Epithelial cell of proximal tubule (primary cell): ENCODE measurements around the gene SPATA18. TPM values are rescaled to one million over a fixed set of nuclear protein-coding genes. Genes with fewer than 3 reads are reported as not detected.

ENCODE experiments used
- DNase-seq: peaks from one replicate; pipeline ENCODE4 v3.0.0-alpha.2; 2011; ENCODE audit warnings: low read depth
- H3K4me3 ChIP-seq: 2 replicates; pipeline ENCODE4 v1.5.1; 2011; ENCODE audit warnings: low read depth, mild to moderate bottlenecking, low read length
- total RNA-seq: library from RNA; depleted of rRNA; stranded (reverse); fragments of >200 nt; gene quantifications from 2 replicates; pipeline ENCODE4 v1.2.3, GENCODE V29; 2015
- TF ChIP-seq, protein P1 (sequence below): conservative IDR thresholded peaks from 2 replicates; pipeline ENCODE4 v1.5.1; 2012; ENCODE audit warnings: low read depth, mild to moderate bottlenecking, low read length

SPATA18 gene
- total RNA-seq, 1 donor from 2014 or later, result 8.5 TPM

DNA sequence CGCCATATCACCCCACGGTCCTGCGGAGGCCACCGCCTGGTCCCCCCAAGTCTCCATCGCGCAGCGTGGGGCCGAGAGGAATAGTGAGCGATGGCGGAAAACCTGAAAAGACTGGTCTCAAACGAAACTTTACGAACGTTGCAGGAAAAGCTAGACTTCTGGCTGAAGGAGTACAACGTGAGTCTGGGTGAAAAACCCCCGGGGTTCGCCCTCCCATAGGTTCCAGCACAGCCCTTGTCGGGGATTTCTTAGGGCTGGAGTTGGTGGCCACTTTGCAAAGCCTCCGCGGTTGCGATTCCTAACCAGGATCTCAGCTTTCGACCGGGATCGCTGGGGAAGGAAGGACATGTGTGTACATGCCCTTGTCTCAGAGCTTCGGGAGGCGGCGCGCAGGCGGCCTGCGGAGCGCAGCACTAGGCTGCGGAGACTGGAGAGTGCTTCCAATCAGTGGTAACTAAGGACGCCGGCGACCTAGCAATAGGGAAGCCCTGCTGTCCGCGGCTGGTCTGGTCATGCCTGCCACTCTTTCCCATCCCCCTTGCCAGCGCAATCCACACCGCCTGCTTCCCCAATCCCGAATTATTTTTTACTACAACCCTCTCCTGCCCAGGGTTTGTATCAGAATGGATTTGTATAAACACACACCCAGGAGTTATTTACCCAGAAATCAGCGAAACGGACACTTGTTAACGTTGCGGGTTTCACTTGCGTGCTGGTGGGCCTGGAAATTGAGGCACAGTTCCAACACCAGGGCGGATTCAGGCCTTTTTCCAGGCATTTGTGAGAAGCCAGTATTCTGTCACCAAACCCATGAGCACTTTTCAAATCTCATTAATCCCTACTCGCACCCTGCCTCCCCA lies 741 bp downstream of the SPATA18 start:
- TF ChIP-seq, protein P1, sequence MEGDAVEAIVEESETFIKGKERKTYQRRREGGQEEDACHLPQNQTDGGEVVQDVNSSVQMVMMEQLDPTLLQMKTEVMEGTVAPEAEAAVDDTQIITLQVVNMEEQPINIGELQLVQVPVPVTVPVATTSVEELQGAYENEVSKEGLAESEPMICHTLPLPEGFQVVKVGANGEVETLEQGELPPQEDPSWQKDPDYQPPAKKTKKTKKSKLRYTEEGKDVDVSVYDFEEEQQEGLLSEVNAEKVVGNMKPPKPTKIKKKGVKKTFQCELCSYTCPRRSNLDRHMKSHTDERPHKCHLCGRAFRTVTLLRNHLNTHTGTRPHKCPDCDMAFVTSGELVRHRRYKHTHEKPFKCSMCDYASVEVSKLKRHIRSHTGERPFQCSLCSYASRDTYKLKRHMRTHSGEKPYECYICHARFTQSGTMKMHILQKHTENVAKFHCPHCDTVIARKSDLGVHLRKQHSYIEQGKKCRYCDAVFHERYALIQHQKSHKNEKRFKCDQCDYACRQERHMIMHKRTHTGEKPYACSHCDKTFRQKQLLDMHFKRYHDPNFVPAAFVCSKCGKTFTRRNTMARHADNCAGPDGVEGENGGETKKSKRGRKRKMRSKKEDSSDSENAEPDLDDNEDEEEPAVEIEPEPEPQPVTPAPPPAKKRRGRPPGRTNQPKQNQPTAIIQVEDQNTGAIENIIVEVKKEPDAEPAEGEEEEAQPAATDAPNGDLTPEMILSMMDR, result no peak
- DNase-seq, result peak; percentile 48
- peak overlapping the region; percentile 85 for H3K4me3 ChIP-seq

DNA sequence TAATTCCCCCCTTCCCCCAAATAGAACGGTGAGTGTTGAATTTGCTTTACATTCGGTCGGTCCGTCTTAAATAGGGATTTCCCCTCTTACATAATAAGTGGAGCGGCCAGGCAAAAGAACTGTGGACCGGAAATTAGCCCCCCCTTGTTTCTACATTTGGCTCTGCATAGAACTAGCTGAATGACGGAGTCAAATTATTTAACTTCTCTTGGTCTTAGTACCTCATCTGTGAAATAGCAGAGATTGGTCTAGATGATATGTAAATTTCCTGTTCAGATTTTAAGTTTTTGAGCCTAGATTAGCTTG lies 1.3 kb downstream of the SPATA18 start:
- H3K4me3 ChIP-seq, result peak overlapping the region; percentile 85
- DNase-seq, result no peak
- TF ChIP-seq, protein P1, result no peak

DNA sequence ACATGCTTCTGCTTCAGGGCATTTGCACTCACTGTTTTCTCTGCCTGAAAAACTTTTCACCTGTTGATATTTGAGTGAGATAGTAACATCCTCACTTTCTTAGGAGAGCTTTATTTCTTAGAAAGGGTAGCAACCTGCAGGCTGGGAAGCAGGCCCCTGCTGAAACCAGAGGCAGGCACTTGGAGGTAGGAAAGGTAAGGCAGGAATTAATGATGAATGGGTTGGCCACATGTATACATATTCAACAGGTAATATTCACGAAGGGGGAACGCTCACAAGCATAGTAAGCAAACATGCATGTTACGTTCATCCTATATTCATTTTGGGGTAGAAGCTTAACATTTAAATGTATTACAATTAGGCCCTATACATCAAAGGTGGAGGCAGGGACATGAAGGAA lies 3.1 kb downstream of the SPATA18 start:
- TF ChIP-seq, protein P1, result no peak
- no peak for DNase-seq

DNA sequence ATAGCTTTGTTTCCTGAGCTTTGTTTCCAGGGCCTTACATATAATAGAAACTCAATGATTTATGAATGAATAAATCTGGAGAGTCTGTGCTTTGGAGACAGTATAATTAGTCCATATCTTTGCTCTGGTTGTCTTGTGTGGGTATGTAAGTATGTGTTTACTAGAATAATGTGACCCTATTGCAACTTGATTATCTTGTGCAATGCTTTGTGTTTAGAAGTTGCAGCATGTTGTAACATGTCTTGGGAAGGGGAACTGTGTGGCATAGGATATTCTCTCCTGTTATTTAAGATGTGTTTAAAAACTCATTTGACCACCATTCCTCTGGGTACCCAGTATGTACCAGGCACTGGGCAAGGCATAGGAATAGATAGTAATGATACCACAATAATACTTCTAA lies 6.1 kb downstream of the SPATA18 start:
- DNase-seq, result no peak
- no peak overlapping the region for H3K4me3 ChIP-seq
- TF ChIP-seq, protein P1, result no peak

More for the DNA sequence above, 3.1 kb downstream of the SPATA18 start:
- H3K4me3 ChIP-seq, result no peak overlapping the region

DNA sequence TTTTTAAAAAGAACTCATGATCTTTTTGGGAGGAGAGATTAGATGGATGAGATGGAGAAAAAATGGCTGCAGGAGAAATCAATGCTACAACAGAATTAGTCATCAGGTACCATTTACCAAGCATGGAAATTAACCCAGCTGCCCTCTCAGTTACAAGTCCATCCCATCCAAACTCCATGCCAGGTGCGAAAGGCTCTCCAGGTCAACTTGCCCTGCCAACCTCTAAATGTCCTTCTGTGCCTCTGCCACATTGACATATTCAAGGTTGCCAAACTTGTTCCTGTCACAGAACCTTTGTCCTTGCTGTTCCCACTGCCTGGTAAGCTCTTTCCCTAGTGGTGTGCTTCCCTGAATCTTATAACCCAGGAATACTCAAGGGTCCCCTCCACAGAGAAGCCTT lies 7.2 kb downstream of the SPATA18 start:
- H3K4me3 ChIP-seq, result no peak overlapping the region
- no peak for DNase-seq
- TF ChIP-seq, protein P1, result no peak

DNA sequence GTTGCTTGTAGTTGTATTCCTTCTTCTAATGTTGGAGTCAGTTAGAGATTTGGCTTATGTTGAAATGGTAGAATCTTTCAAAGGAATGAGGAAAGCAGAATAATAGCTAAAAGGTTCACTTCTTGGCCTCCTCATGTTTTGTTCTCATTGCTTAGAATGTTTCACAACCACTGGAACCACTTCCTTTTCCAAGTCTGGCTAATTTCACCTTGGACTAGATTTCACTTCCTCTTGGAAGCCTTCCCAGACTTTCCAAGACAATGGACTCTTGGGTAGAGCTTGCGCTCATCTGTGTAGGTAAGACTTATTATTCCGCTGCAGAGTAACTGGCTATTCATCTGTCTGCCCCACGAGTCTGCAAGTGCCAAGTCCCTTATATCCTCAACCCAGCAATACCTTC lies 8.3 kb downstream of the SPATA18 start:
- TF ChIP-seq, protein P1, result no peak
- DNase-seq, result peak; percentile 83

DNA sequence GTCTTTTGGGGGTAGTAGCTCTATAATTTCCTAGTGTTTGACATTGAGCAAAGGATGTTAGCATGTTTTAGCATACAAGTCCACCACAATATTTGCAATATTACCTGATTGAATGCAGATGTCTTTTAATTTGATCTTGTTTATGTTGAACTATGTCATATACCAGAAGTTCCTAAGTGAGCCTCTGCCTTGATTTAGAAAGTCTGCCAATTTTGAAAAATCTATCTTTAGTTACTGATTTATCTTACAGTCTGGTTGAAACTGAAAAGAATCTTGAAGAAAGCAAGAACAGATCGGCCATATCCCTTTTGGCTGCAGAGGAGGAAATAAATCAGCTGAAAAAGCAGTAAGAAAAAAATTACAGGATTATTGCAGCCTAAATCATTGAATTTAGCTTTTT lies 18.5 kb downstream of the SPATA18 start:
- TF ChIP-seq, protein P1, result no peak
- DNase-seq, result no peak
- no peak overlapping the region for H3K4me3 ChIP-seq

More for the DNA sequence above, 8.3 kb downstream of the SPATA18 start:
- no peak overlapping the region for H3K4me3 ChIP-seq
